HG03064 (cell line): ENCODE results near the gene KATNIP.
"Not testable (repeated sequence)": the region's sequence is repeated elsewhere in the genome, so short reads cannot be mapped to it uniquely, and the experiment has no call there.

Experiments used
- ATAC-seq: cut with Tn5 transposase; IDR thresholded peaks from one replicate; pipeline ENCODE4 v1.9.1; 2021; ENCODE audit warnings: low read depth; ENCODE audit not compliant: unreplicated experiment

KATNIP gene

GRCh38 chr16:27531826-27532800 is 17.8 kb upstream of the KATNIP start:
- ATAC-seq, result no peak

DNA sequence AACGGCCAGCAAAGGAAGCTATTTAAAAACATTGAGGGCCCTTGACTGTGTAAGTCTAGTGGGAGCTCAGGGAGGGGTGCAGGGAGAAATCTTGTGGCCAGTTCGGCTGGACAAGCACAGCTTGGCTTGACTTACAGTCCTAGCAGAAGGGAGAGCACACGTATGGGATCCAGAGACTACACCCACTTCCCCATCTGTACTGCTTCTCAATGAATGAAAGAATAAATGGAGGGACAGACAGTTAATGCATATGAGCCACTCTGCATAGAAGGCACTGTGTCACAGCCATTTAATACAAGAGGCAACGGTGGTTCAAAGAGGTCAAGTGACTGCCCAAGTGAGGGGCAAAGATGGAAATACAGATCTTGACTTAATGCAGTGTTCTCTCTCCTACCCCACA is 15.7 kb upstream of the KATNIP start:
- no peak for ATAC-seq

DNA sequence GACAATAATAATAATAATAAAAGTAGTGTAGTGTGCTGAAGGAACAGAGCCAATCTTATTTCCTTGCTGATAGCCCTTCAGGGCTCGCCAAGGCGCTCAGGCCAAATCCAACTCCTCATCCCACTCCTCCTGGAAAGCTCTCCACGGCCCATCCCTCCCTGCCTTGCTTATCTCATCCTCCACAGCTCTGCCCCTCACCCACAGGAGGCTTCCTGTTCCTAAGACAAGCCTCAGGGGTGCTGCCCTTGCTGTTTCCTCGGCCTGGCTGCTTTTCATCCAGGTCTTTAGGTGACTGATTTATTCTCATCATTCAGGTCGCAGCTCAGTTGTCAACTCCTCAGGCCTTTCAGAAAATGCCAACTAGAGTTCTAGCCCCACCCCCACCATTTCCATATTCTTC is 11.4 kb upstream of the KATNIP start:
- no peak for ATAC-seq

DNA sequence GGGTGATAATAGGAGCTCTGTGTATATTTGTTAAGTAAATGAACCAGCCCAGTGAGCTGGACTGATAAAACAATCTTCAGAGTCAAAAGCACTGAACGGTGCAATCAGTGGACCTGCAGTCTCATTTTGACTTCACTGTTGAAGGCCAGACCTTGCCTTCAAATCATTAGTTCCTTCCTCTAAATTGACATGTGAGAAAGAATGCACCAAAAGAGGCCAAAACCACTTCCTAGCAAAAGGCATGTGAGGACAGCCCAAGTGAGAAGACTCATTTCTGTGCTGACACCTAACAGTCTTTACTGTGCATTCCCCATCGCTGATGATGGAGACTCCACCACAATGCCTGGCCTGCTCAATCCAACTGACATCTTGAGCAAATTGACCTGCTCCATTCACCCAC is 10.8 kb upstream of the KATNIP start:
- no peak for ATAC-seq

GRCh38 chr16:27539636-27540035 is 10.3 kb upstream of the KATNIP start:
- ATAC-seq, result no peak

- no peak for ATAC-seq
These were observed 6.1 kb upstream of the KATNIP start for GRCh38 chr16:27543801-27544200.

- ATAC-seq, result no peak
These were observed 5.3 kb upstream of the KATNIP start for GRCh38 chr16:27544671-27545070.

DNA sequence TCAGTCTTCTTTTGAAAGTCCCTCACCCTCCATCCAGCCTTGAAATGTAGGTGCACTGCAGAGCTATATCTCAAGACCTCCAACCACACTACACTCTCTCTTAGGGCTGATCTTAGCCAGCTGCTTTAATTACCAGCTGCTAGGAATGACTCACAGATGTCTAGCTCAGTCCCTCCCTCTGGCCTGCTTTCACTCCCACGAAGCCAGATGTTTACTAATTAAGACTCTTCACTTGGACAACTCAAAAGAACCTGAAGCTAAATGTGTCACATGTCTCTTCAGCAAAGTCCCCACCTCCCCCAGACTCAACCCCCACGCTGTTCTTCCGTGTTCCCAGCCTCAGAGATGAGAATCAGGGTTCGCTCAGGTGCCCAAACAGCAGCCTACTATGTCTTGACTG is 2.8 kb upstream of the KATNIP start:
- no peak for ATAC-seq

DNA sequence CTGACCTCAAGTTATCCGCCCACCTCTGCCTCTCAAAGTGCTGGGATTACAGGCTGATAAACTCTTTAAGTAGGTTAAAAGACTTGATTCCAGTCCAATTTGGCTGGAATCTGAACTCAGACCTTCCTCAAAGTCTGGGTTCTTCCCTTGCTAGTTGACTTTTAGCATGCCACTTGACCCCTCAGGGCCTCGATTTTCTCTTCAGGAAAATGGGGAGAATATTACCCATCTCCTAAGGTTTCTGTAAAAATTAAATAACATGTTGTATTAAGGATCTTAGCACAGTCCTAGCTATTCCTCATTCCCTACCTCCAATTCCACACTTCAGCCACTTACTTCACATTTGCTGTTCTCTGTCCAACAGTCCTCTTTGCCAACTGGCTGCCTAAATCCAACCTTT is 2.1 kb upstream of the KATNIP start:
- ATAC-seq, result no peak

- ATAC-seq, result peak; percentile 36
These were observed 539 bp upstream of the KATNIP start for GRCh38 chr16:27549464-27549745.

DNA sequence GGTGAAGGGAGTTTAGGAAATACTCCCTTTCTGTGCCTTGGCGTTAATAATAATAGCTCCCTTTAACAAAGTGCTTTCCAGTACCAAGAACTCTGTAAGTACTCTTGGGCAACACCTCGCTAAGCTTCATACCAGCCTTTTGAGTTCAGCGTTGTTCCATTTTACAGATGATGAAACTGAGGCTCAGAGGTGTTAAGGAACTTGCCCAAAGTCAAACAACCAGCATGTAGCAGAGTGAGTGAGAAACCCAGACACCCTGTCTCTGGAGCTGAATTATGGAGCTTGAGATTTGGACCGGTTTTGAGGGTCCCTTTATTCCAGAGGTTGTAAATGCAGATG is 607 bp downstream of the KATNIP start:
- no peak for ATAC-seq

DNA sequence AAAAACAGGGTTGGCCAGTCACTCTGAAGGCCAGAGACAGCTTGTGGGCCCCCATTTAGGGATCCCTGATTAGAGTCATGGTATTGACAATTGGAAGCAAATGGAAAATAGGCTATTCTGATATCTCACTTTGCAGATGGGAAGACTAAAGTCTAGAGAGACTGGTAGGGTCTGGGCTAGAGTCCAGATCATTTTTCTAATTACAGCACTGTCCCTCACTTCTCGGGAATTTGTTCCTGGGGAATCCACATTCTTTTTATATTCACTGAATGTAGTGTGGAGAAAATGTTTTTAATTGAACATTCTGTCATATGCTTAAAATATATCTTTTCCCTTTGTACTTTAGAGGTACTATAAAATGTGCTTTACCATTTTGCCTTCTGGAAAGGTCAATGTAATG is 1.1 kb downstream of the KATNIP start:
- ATAC-seq, result no peak

DNA sequence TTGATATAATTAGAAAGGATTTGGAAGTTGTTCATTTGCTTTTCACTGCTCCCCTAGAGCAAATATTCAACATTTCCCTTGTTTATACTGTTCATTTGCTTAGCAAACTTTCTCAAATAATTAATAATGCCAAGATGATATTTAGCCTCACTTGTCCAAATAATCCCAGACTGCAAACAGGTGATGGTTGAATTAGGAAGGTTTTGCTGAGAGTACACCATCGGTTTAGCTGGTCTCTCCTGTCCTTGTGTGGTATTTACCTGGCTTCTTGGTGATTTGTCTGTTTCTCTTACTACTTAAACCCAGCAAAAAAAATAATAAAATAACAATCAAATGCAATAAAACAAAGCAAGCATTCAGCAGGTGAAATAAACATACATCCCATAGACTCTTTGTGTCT is 6.5 kb downstream of the KATNIP start:
- ATAC-seq, result no peak

DNA sequence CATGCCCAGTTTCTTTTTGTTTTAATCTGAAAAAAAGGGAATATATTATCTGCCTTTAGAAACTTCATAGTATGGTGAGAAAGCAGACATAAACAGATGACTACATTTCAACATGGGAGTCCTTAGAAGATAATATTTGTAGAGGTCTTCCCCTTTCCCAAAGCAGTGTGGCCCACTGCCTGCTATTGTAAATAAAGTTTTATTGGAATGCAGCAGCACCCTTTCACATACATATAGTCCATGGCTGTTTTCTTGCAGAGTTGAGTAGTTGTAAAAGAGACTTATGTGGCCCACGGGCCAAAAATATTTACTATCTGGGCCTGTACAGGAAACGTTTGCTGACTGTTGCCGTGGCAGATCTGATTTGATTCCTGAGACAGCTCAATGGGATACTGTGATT is 8.5 kb downstream of the KATNIP start:
- no peak for ATAC-seq

- ATAC-seq, result no peak
These were observed 9.0 kb downstream of the KATNIP start for GRCh38 chr16:27558932-27559331.

DNA sequence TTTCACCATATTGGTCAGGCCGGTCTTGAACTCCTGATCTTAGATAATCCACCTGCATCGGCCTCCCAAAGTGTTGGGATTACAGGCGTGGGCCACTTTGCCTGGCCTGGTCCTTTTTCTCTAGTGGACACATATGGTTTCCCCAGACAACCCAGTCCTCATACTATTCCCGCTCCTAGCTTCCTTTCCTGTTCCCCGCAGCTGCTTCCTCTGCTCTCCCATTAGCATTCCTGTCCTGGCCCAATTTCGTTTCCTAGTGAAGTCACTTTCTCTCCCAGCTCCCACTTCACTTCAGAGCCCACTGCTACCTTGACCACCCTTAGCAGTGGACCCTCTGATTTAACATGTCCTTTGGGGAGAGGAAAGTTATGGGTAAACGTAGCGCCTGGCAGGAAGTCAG is 11.3 kb downstream of the KATNIP start:
- ATAC-seq, result no peak

DNA sequence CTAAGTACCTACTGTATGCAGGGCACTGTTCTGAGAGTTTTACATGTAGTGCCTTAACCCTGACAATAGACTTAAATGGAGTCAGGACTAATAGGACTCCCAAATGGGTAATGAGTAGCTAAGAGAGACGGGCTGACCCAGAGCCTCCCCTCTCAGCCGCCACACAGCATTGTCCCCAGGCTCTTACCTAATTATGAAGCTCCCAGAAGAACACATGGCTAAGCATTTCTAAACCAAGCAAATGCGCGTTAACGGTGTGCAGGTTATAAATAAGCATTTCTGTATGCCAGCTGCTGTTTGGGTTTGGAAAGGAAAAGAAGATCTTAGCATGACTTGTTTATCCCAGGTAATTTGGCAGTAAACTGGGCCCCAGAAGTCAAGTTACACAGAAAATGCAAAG is 14.3 kb downstream of the KATNIP start:
- ATAC-seq, result no peak

DNA sequence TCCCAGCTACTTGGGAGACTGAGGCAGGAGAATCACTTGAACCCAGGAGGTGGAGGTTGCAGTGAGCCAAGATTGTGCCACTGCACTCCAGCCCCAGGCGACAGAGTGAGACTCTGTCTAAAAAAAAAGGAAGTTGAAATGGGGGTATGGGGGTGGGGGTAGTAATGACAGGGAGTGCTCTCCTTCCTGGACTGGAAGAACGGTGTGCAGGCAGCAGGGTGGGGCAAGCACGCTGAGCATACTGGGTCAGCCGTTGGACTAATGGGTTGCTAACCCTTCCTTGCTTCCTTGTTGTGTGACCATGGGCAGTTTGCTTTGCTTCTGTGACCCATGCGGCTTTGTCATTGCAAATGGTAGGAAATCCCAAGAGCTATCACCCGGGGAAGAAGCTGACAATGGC is 16.5 kb downstream of the KATNIP start:
- ATAC-seq, result no peak

DNA sequence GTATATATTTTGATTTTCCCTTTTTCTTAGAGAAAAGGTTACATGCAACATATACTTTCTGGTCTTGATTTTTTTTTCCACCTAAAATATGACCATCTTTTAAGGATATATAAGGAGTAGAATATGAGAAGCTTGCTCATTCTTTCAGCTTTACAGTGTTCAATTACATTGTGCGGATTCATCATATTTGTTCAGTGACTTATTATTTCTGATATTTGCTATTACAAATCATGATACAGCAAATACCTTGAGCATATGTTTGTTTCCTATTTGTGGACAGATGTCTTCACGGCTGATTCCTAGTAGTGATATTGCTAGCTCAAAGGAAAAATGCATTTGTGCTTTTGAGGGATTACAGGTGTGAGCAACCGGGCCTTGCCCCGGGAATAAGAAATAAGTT is 18.1 kb downstream of the KATNIP start:
- no peak for ATAC-seq

- ATAC-seq, result not testable (repeated sequence)
These were observed 21.0 kb downstream of the KATNIP start for GRCh38 chr16:27570986-27571385.

- ATAC-seq, result no peak
These were observed 21.7 kb downstream of the KATNIP start for GRCh38 chr16:27571433-27572326.

DNA sequence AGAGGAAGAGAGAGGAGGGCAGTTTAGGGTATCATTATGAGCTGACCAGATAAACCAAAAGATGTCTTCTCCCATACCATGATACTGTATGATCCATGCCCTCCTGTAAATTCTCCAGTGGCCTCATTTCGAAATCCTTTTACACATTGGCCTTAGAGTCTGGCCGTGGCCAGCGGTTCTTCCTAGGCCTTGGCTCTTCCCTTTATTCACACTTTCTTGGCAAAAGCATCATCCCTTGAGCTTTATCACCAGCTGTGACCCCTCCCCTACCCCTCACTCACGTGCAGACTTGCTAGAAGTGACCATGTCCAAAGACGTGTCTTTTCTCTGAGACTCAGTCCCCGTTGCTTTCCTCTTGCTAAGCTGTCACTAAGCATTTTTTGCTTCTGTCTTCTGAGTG is 22.8 kb downstream of the KATNIP start:
- no peak for ATAC-seq
